WTC11 (cell line): ENCODE results near the gene SHMT1. TPM values are rescaled to one million over a fixed set of nuclear protein-coding genes. Genes with fewer than 3 reads are reported as not detected.
"Not testable (repeated sequence)": the region's sequence is repeated elsewhere in the genome, so short reads cannot be mapped to it uniquely, and the experiment has no call there.

ENCODE experiments used
- ATAC-seq: fragments of 200-7000 bp; cut with Tn5 transposase; 2 replicates; pipeline ENCODE4 v1.10.0; 2021; ENCODE audit warnings: mild to moderate bottlenecking, moderate library complexity
- CTCF ChIA-PET: fragments of 300-600 bp; sonication (Branson Sonifier 250); formaldehyde crosslinking; loops from one replicate; lab custom pipeline; 2021; ENCODE audit warnings: antibody characterized with exemption; lab: Charles Lee
- POLR2A ChIA-PET: fragments of 350-600 bp; sonication (Branson Sonifier 250); formaldehyde crosslinking; loops from one replicate; lab custom pipeline; 2021; ENCODE audit warnings: antibody characterized with exemption; lab: Charles Lee
- DNase-seq: peaks from one replicate; pipeline ENCODE4 v3.0.0; 2021; ENCODE audit warnings: low spot score
- H3K27ac Mint-ChIP-seq: 2 replicates; pipeline ENCODE4 v1.8.0; 2021; ENCODE audit warnings: mixed read lengths
- H3K27me3 Mint-ChIP-seq: 2 replicates; pipeline ENCODE4 v1.8.0; 2021; ENCODE audit warnings: low read depth, mild to moderate bottlenecking, moderate library complexity, mixed read lengths
- H3K36me3 Mint-ChIP-seq: 2 replicates; pipeline ENCODE4 v1.8.0; 2021; ENCODE audit warnings: mixed read lengths
- H3K4me1 Mint-ChIP-seq: 2 replicates; pipeline ENCODE4 v1.8.0; 2022; ENCODE audit warnings: mixed read lengths
- H3K4me3 Mint-ChIP-seq: 2 replicates; pipeline ENCODE4 v1.8.0; 2021; ENCODE audit warnings: mild to moderate bottlenecking, moderate library complexity, mixed read lengths
- H3K9me3 Mint-ChIP-seq: 2 replicates; pipeline ENCODE4 v1.8.0; 2021; ENCODE audit warnings: mixed read lengths
- CBFB ChIP-seq: sonication (generic); formaldehyde crosslinking; IDR thresholded peaks from 2 replicates; pipeline ENCODE4 v1.8.1; 2022; ENCODE audit warnings: mild to moderate bottlenecking, low read depth, missing genetic modification reagents
- CREM ChIP-seq: sonication (generic); formaldehyde crosslinking; IDR thresholded peaks from 2 replicates; pipeline ENCODE4 v1.8.1; 2022; ENCODE audit warnings: mild to moderate bottlenecking, missing genetic modification reagents, moderate library complexity
- FOXK1 ChIP-seq: sonication (generic); formaldehyde crosslinking; IDR thresholded peaks from 2 replicates; pipeline ENCODE4 v1.8.0; 2022; ENCODE audit warnings: mild to moderate bottlenecking, moderate library complexity, missing genetic modification reagents
- IRF2 ChIP-seq: sonication (generic); formaldehyde crosslinking; IDR thresholded peaks from 2 replicates; pipeline ENCODE4 v1.8.0; 2022; ENCODE audit warnings: low read depth, missing genetic modification reagents, borderline replicate concordance
- MYBL2 ChIP-seq: sonication (generic); formaldehyde crosslinking; IDR thresholded peaks from 2 replicates; pipeline ENCODE4 v1.8.1; 2023; ENCODE audit warnings: mild to moderate bottlenecking, moderate library complexity, missing genetic modification reagents
- NFE2L1 ChIP-seq: sonication (generic); formaldehyde crosslinking; IDR thresholded peaks from 2 replicates; pipeline ENCODE4 v1.8.1; 2023; ENCODE audit warnings: missing genetic modification reagents
- NR2C2 ChIP-seq: sonication (generic); formaldehyde crosslinking; IDR thresholded peaks from 2 replicates; pipeline ENCODE4 v1.8.0; 2022; ENCODE audit warnings: mild to moderate bottlenecking, missing genetic modification reagents
- OVOL2 ChIP-seq: fragments of 250-450 bp; sonication (Bioruptor Pico); IDR thresholded peaks from 2 replicates; pipeline ENCODE4 v1.9.0; 2021; ENCODE audit warnings: mild to moderate bottlenecking, borderline replicate concordance
- RELA ChIP-seq: sonication (generic); formaldehyde crosslinking; IDR thresholded peaks from 2 replicates; pipeline ENCODE4 v1.8.1; 2022; ENCODE audit warnings: missing genetic modification reagents, mild to moderate bottlenecking, borderline replicate concordance
- RORB ChIP-seq: fragments of 250-450 bp; sonication (Bioruptor Pico); IDR thresholded peaks from 2 replicates; pipeline ENCODE4 v1.9.0; 2021; ENCODE audit warnings: mild to moderate bottlenecking
- SMAD3 ChIP-seq: sonication (generic); formaldehyde crosslinking; IDR thresholded peaks from 2 replicates; pipeline ENCODE4 v1.8.0; 2022; ENCODE audit warnings: missing genetic modification reagents, mild to moderate bottlenecking, borderline replicate concordance
- TCF7 ChIP-seq: sonication (generic); formaldehyde crosslinking; IDR thresholded peaks from 2 replicates; pipeline ENCODE4 v1.8.0; 2022; ENCODE audit warnings: mild to moderate bottlenecking, low read depth, missing genetic modification reagents, moderate library complexity
- USF1 ChIP-seq: sonication (generic); formaldehyde crosslinking; IDR thresholded peaks from 2 replicates; pipeline ENCODE4 v1.8.0; 2022; ENCODE audit warnings: mild to moderate bottlenecking, missing genetic modification reagents
- ZBTB21 ChIP-seq: sonication (generic); formaldehyde crosslinking; IDR thresholded peaks from 2 replicates; pipeline ENCODE4 v1.8.1; 2023; ENCODE audit warnings: mild to moderate bottlenecking, missing genetic modification reagents, borderline replicate concordance
- ZNF416 ChIP-seq: fragments of 250-450 bp; sonication (Bioruptor Pico); IDR thresholded peaks from 2 replicates; pipeline ENCODE4 v1.9.0; 2021; ENCODE audit warnings: mild to moderate bottlenecking, inconsistent platforms
- ZNF423 ChIP-seq: fragments of 250-450 bp; sonication (Bioruptor Pico); IDR thresholded peaks from 2 replicates; pipeline ENCODE4 v2.1.2; 2022; ENCODE audit warnings: mild to moderate bottlenecking, moderate library complexity
- ZNF671 ChIP-seq: fragments of 250-450 bp; sonication (Bioruptor Pico); IDR thresholded peaks from 2 replicates; pipeline ENCODE4 v1.8.0; 2021; ENCODE audit warnings: mild to moderate bottlenecking
- total RNA-seq: library from RNA; stranded (reverse); gene quantifications from 3 replicates; pipeline ENCODE4 v1.2.3, GENCODE V29; 2021
- TF ChIP-seq, protein P1 (sequence below): sonication (generic); formaldehyde crosslinking; IDR thresholded peaks from 2 replicates; pipeline ENCODE4 v1.8.1; 2023; ENCODE audit warnings: mild to moderate bottlenecking, missing genetic modification reagents, borderline replicate concordance
- TF ChIP-seq, protein P2 (sequence below): fragments of 250-450 bp; sonication (Bioruptor Pico); IDR thresholded peaks from 2 replicates; pipeline ENCODE4 v1.9.0; 2021; ENCODE audit warnings: mild to moderate bottlenecking, borderline replicate concordance

Gene SHMT1
- total RNA-seq, 1 experiment from 2014 or later, result 49.2 TPM

- peaks cover 79% of the 10 kb centered on the region for H3K36me3 Mint-ChIP-seq
- H3K4me1 Mint-ChIP-seq, result no peaks in the 10 kb centered on the region
- H3K27me3 Mint-ChIP-seq, result no peaks in the 10 kb centered on the region
- peaks cover 16% of the 10 kb centered on the region for H3K9me3 Mint-ChIP-seq
- ChIA-PET CTCF (no interaction called here), POLR2A (no interaction called here)
- no peak for TF ChIP-seq NR2C2 (CRISPR knock-in tag)
- no peak for TF ChIP-seq ZNF423
- TF ChIP-seq CREM (CRISPR knock-in tag), result no peak
- no peak for TF ChIP-seq IRF2
- TF ChIP-seq RELA (CRISPR knock-in tag), result no peak
- TF ChIP-seq ZNF416 (CRISPR knock-in tag), result no peak
- no peak for TF ChIP-seq RORB (CRISPR knock-in tag)
- TF ChIP-seq MYBL2 (CRISPR knock-in tag), result no peak
- no peak for TF ChIP-seq SMAD3 (CRISPR knock-in tag)
- TF ChIP-seq USF1, result no peak
- no peak for TF ChIP-seq OVOL2
- DNase-seq, result no peak
- no peak overlapping the region for H3K4me3 Mint-ChIP-seq
- no peak for ATAC-seq
- H3K27ac Mint-ChIP-seq, result no peak overlapping the region
Measured at GRCh38 chr17:18339933-18340332, 23.4 kb downstream of the SHMT1 start.

DNA sequence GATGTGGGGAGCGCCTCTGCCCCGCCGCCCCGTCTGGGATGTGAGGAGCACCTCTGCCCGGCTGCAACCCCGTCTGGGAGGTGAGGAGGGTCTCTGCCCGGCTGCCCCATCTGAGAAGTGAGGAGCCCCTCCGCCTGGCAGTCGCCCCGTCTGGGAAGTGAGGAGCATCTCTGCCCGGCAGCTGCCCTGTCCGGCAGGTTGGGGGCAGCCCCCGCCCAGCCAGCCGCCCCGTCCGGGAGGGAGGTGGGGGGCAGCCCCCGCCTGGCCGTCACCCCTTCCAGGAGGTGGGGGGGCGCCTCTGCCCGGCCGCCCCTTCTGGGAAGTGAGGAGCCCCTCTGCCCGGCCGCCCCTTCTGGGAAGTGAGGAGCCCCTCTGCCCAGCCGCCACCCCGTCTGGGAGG, 25.2 kb downstream of the SHMT1 start:
- H3K4me1 Mint-ChIP-seq, H3K27ac Mint-ChIP-seq, H3K4me3 Mint-ChIP-seq, CTCF ChIA-PET, ATAC-seq, H3K27me3 Mint-ChIP-seq, DNase-seq, POLR2A ChIA-PET: not testable (repeated sequence)
- Mint-ChIP-seq H3K36me3 (peaks cover 82% of the 10 kb centered on the region), H3K9me3 (peaks cover 16% of the 10 kb centered on the region)

- ATAC-seq, result no peak
- POLR2A ChIA-PET, result no interaction called here
- CTCF ChIA-PET, result interaction anchor here (1.3 kb wide), 1 partner anchor 18 kb away, joined by 3 read pairs; the partner anchor contains the start of genes SMCR8 and TOP3A
- TF ChIP-seq, protein P1, sequence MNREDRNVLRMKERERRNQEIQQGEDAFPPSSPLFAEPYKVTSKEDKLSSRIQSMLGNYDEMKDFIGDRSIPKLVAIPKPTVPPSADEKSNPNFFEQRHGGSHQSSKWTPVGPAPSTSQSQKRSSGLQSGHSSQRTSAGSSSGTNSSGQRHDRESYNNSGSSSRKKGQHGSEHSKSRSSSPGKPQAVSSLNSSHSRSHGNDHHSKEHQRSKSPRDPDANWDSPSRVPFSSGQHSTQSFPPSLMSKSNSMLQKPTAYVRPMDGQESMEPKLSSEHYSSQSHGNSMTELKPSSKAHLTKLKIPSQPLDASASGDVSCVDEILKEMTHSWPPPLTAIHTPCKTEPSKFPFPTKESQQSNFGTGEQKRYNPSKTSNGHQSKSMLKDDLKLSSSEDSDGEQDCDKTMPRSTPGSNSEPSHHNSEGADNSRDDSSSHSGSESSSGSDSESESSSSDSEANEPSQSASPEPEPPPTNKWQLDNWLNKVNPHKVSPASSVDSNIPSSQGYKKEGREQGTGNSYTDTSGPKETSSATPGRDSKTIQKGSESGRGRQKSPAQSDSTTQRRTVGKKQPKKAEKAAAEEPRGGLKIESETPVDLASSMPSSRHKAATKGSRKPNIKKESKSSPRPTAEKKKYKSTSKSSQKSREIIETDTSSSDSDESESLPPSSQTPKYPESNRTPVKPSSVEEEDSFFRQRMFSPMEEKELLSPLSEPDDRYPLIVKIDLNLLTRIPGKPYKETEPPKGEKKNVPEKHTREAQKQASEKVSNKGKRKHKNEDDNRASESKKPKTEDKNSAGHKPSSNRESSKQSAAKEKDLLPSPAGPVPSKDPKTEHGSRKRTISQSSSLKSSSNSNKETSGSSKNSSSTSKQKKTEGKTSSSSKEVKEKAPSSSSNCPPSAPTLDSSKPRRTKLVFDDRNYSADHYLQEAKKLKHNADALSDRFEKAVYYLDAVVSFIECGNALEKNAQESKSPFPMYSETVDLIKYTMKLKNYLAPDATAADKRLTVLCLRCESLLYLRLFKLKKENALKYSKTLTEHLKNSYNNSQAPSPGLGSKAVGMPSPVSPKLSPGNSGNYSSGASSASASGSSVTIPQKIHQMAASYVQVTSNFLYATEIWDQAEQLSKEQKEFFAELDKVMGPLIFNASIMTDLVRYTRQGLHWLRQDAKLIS (CRISPR knock-in tag), result no peak
- no peak for TF ChIP-seq TCF7 (CRISPR knock-in tag)
- no peak for TF ChIP-seq CBFB
- TF ChIP-seq, protein P2, sequence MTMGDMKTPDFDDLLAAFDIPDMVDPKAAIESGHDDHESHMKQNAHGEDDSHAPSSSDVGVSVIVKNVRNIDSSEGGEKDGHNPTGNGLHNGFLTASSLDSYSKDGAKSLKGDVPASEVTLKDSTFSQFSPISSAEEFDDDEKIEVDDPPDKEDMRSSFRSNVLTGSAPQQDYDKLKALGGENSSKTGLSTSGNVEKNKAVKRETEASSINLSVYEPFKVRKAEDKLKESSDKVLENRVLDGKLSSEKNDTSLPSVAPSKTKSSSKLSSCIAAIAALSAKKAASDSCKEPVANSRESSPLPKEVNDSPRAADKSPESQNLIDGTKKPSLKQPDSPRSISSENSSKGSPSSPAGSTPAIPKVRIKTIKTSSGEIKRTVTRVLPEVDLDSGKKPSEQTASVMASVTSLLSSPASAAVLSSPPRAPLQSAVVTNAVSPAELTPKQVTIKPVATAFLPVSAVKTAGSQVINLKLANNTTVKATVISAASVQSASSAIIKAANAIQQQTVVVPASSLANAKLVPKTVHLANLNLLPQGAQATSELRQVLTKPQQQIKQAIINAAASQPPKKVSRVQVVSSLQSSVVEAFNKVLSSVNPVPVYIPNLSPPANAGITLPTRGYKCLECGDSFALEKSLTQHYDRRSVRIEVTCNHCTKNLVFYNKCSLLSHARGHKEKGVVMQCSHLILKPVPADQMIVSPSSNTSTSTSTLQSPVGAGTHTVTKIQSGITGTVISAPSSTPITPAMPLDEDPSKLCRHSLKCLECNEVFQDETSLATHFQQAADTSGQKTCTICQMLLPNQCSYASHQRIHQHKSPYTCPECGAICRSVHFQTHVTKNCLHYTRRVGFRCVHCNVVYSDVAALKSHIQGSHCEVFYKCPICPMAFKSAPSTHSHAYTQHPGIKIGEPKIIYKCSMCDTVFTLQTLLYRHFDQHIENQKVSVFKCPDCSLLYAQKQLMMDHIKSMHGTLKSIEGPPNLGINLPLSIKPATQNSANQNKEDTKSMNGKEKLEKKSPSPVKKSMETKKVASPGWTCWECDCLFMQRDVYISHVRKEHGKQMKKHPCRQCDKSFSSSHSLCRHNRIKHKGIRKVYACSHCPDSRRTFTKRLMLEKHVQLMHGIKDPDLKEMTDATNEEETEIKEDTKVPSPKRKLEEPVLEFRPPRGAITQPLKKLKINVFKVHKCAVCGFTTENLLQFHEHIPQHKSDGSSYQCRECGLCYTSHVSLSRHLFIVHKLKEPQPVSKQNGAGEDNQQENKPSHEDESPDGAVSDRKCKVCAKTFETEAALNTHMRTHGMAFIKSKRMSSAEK (CRISPR knock-in tag), result no peak
- no peak for TF ChIP-seq NFE2L1 (CRISPR knock-in tag)
- no peak for TF ChIP-seq USF1
- TF ChIP-seq ZNF671 (CRISPR knock-in tag), result no peak
- TF ChIP-seq ZBTB21, result no peak
- no peak for TF ChIP-seq FOXK1
- Mint-ChIP-seq H3K36me3 (peaks cover 78% of the 10 kb centered on the region), H3K27me3 (no peaks in the 10 kb centered on the region), H3K9me3 (peaks cover 13% of the 10 kb centered on the region), H3K27ac (no peak overlapping the region), H3K4me1 (no peaks in the 10 kb centered on the region), H3K4me3 (no peak overlapping the region)
- no peak for DNase-seq
Measured at GRCh38 chr17:18332909-18333489, 30.4 kb downstream of the SHMT1 start.
